Keratinocyte (primary cell): ENCODE results near the gene PRRC2C. TPM values are rescaled to one million over a fixed set of nuclear protein-coding genes. Genes with fewer than 3 reads are reported as not detected.

ENCODE experiments used
- DNase-seq: peaks from one replicate; pipeline ENCODE4 v3.0.0-alpha.2; 2011; ENCODE audit warnings: low read depth, missing footprints, low spot score
- FAIRE-seq: peaks from 2 replicates; lab custom pipeline; 2011; peaks lifted over from hg19 to GRCh38; lab: Jason Lieb, UNC
- H2AFZ ChIP-seq: 2 replicates; pipeline ENCODE4 v1.6.0; 2012; ENCODE audit warnings: low read length, control low read depth, inconsistent platforms; ENCODE audit not compliant: control insufficient read depth
- H3K27ac ChIP-seq: 2 replicates; pipeline ENCODE4 v1.5.1; 2011; ENCODE audit warnings: low read length; ENCODE audit not compliant: control insufficient read depth, insufficient read depth
- H3K27me3 ChIP-seq: 3 replicates; pipeline ENCODE4 v1.6.0; 2011; ENCODE audit warnings: low read length; ENCODE audit not compliant: control insufficient read depth, insufficient read depth; ENCODE audit errors: extremely low read depth
- H3K36me3 ChIP-seq, 2 experiments: 2 replicates in 1 of 2; 3 replicates in 1 of 2; pipeline ENCODE4 v1.5.1; 2011; ENCODE audit warnings: low read length in 2 of 2, mild to moderate bottlenecking in 1 of 2; ENCODE audit not compliant: control insufficient read depth in 2 of 2, insufficient read depth in 2 of 2; ENCODE audit errors: extremely low read depth in 1 of 2
- H3K4me1 ChIP-seq: 3 replicates; pipeline ENCODE4 v1.5.1; 2011; ENCODE audit warnings: low read length; ENCODE audit not compliant: control insufficient read depth, insufficient read depth; ENCODE audit errors: extremely low read depth
- H3K4me2 ChIP-seq: 3 replicates; pipeline ENCODE4 v1.6.0; 2011; ENCODE audit warnings: low read depth, low read length; ENCODE audit not compliant: control insufficient read depth, insufficient read depth; ENCODE audit errors: extremely low read depth
- H3K4me3 ChIP-seq, 3 experiments: fragments of 200-600 bp in 1 of 3; sonication (generic) in 1 of 3; 2 replicates in 2 of 3; 3 replicates in 1 of 3; pipeline ENCODE4 v1.5.1; 2011 to 2016; ENCODE audit warnings: low read length in 3 of 3, mild to moderate bottlenecking in 3 of 3, control low read depth in 2 of 3, inconsistent platforms in 1 of 3, low read depth in 1 of 3, mixed read lengths in 1 of 3, mixed run types in 1 of 3, moderate library complexity in 1 of 3; ENCODE audit not compliant: control insufficient read depth in 2 of 3, insufficient read depth in 2 of 3; ENCODE audit errors: extremely low read depth in 1 of 3
- H3K79me2 ChIP-seq: 2 replicates; pipeline ENCODE4 v1.6.0; 2012; ENCODE audit warnings: low read length; ENCODE audit not compliant: control insufficient read depth, insufficient read depth
- H3K9ac ChIP-seq: 3 replicates; pipeline ENCODE4 v1.6.0; 2011; ENCODE audit warnings: low read length; ENCODE audit not compliant: control insufficient read depth, insufficient read depth; ENCODE audit errors: extremely low read depth
- H3K9me1 ChIP-seq: 3 replicates; pipeline ENCODE4 v1.6.0; 2011; ENCODE audit warnings: low read length; ENCODE audit not compliant: control insufficient read depth, insufficient read depth; ENCODE audit errors: extremely low read depth
- H3K9me3 ChIP-seq: 2 replicates; pipeline ENCODE4 v1.5.1; 2012; ENCODE audit warnings: low read depth, low read length; ENCODE audit not compliant: control insufficient read depth
- H4K20me1 ChIP-seq: 3 replicates; pipeline ENCODE4 v1.6.0; 2011; ENCODE audit warnings: low read length; ENCODE audit not compliant: control insufficient read depth, insufficient read depth; ENCODE audit errors: extremely low read depth
- EZH2 ChIP-seq: IDR thresholded peaks from one replicate; pipeline ENCODE4 v1.6.1; 2012; ENCODE audit warnings: inconsistent platforms, mild to moderate bottlenecking, low read length, moderate library complexity
- dilution Hi-C: fragments of 300-500 bp; cut with MboI; formaldehyde crosslinking; loops from one replicate; pipeline ENCODE4 v1.7.0; 2020; ENCODE audit warnings: low sequenced_read_pairs; ENCODE audit not compliant: extremely low pct_ligation_motif_present
- polyA plus RNA-seq, 5 experiments: library from polyadenylated mRNA; depleted of rRNA in 3 of 5; stranded (reverse) in 3 of 5; stranded (forward) in 1 of 5; unstranded in 1 of 5; fragments of >200 nt; gene quantifications; 1 replicate in 1 of 5; 2 replicates in 3 of 5; 3 replicates in 1 of 5; pipeline versions ENCODE4 v1.2.1 to v1.2.3, GENCODE V29; 2011 to 2012; ENCODE audit warnings: missing spikeins in 2 of 5, low read depth in 1 of 5, low replicate concordance in 1 of 5
- TF ChIP-seq, protein P1 (sequence below), 3 experiments: IDR thresholded peaks in 1 of 3; conservative IDR thresholded peaks in 1 of 3; optimal IDR thresholded peaks in 1 of 3; 2 replicates in 2 of 3; 3 replicates in 1 of 3; pipeline versions ENCODE3 to v1.5.1; 2011; ENCODE audit warnings: low read length in 3 of 3, mild to moderate bottlenecking in 3 of 3, moderate library complexity in 2 of 3, control low read depth in 1 of 3, inconsistent platforms in 1 of 3; ENCODE audit not compliant: insufficient read depth in 2 of 3; ENCODE audit errors: extremely low read depth in 1 of 3

The PRRC2C gene
- polyA plus RNA-seq, 1 donor (not counting 4 experiments of a cell fraction or from before 2014, with no cell fraction given) = 88.6 TPM

DNA sequence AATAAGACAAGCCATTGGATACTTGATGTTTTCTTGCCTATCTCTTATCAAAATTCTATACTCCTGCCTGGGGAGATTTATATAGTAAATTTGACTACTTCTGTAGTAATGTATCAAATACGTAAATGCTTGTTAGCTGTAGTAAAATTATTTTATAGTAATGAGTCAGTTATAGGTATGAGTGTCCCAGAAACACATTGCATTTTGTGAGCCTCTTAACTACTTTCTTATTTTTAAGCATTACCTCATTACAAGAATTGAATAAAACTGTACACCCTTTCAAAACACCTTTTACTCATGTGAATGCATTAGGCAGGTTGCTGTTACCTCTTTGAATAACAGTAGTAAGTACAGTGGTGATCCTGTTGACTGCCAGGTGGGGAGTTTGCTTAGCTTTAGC, 28.4 kb downstream of the PRRC2C start:
- FAIRE-seq = no peak
- TF ChIP-seq, protein P1, sequence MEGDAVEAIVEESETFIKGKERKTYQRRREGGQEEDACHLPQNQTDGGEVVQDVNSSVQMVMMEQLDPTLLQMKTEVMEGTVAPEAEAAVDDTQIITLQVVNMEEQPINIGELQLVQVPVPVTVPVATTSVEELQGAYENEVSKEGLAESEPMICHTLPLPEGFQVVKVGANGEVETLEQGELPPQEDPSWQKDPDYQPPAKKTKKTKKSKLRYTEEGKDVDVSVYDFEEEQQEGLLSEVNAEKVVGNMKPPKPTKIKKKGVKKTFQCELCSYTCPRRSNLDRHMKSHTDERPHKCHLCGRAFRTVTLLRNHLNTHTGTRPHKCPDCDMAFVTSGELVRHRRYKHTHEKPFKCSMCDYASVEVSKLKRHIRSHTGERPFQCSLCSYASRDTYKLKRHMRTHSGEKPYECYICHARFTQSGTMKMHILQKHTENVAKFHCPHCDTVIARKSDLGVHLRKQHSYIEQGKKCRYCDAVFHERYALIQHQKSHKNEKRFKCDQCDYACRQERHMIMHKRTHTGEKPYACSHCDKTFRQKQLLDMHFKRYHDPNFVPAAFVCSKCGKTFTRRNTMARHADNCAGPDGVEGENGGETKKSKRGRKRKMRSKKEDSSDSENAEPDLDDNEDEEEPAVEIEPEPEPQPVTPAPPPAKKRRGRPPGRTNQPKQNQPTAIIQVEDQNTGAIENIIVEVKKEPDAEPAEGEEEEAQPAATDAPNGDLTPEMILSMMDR (optimal IDR thresholded peaks at IDR 0.05 in 1 of 3, IDR thresholded peaks at IDR 0.05 in 1 of 3, conservative IDR thresholded peaks at IDR 0.05 in 1 of 3; ENCODE audit: extremely low read depth in 1 of 3, insufficient read depth in 2 of 3, low read length in 3 of 3) = no peak
- TF ChIP-seq EZH2 = no peak
- peaks cover 21 to 27% of the 10 kb centered on the region in 2 experiments for H3K36me3 ChIP-seq
- DNase-seq = no peak
- H3K9me3 ChIP-seq = no peaks in the 10 kb centered on the region
- dilution Hi-C loops = no loop called here
- peaks cover 27% of the 10 kb centered on the region for H4K20me1 ChIP-seq
- no peak overlapping the region for H3K27ac ChIP-seq
- H2AFZ ChIP-seq = no peak overlapping the region
- peaks cover 74% of the 10 kb centered on the region for H3K79me2 ChIP-seq
- no peak overlapping the region for H3K4me3 ChIP-seq
- no peak overlapping the region for H3K9ac ChIP-seq
- H3K27me3 ChIP-seq = no peaks in the 10 kb centered on the region
- H3K4me2 ChIP-seq = no peak overlapping the region
- no peaks in the 10 kb centered on the region for H3K9me1 ChIP-seq
- H3K4me1 ChIP-seq = no peaks in the 10 kb centered on the region

DNA sequence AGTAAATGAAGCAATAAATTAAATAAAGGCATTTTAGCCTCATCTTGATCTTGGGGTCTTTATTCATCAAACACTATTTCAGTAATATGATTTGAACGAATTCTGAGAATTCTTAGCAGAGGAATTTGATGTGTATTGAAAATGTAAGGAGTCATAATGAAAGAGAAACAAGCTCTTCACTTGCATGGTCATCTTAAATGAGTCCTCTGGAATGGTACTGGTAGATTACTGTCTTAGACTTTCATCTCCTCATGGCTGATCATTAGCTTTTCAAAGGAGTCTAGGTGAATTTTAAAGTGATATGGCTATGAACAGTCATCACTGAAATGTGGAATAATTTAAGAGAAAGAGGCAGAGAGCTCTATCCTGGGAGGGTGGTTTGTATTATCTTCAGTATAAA, 30.0 kb downstream of the PRRC2C start:
- H3K4me2 ChIP-seq = no peak overlapping the region
- H3K27me3 ChIP-seq = no peaks in the 10 kb centered on the region
- H2AFZ ChIP-seq = no peak overlapping the region
- H3K9me1 ChIP-seq = no peaks in the 10 kb centered on the region
- no peaks in the 10 kb centered on the region for H3K4me1 ChIP-seq
- H3K27ac ChIP-seq = no peak overlapping the region
- H3K79me2 ChIP-seq = peaks cover 66% of the 10 kb centered on the region
- dilution Hi-C loops = no loop called here
- no peak for FAIRE-seq
- no peak overlapping the region for H3K4me3 ChIP-seq
- no peak overlapping the region for H3K9ac ChIP-seq
- TF ChIP-seq, protein P1 (optimal IDR thresholded peaks at IDR 0.05 in 1 of 3, IDR thresholded peaks at IDR 0.05 in 1 of 3, conservative IDR thresholded peaks at IDR 0.05 in 1 of 3; ENCODE audit: extremely low read depth in 1 of 3, insufficient read depth in 2 of 3, low read length in 3 of 3) = no peak
- no peak for TF ChIP-seq EZH2
- no peak for DNase-seq
- H3K36me3 ChIP-seq = peaks cover 21 to 31% of the 10 kb centered on the region in 2 experiments
- peaks cover 15% of the 10 kb centered on the region for H4K20me1 ChIP-seq
- H3K9me3 ChIP-seq = no peaks in the 10 kb centered on the region
